ENCODE results near the gene OR51B4.
"Not testable (repeated sequence)": the region's sequence is repeated elsewhere in the genome, so short reads cannot be mapped to it uniquely, and the experiment has no call there.

DNA sequence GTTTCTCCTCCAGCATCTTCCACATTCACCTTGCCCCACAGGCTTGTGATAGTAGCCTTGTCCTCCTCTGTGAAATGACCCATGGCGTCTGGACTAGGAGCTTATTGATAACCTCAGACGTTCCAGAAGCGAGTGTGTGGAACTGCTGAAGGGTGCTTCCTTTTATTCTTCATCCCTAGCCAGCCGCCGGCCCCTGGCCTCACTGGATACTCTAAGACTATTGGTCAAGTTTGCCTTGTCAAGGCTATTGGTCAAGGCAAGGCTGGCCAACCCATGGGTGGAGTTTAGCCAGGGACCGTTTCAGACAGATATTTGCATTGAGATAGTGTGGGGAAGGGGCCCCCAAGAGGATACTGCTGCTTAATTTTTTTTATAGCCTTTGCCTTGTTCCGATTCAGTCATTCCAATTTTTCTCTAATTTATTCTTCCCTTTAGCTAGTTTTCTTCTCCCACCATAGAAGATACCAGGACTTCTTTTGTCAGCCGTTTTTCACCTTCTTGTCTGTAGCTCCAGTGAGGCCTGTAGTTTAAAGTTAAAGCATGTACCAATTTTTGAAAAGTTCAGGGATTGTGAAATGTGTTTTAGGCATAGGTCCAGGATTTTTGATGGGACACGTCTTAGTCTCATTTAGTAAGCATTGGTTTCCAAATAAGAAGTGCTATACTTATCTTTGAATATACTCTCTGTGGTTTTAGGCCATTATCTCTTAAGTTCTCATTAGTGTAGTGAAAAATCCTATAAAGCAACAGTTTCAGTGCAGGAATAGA lies 46.9 kb downstream of the OR51B4 start, which contains the start of gene HBG2:
- TF ChIP-seq, protein P1, sequence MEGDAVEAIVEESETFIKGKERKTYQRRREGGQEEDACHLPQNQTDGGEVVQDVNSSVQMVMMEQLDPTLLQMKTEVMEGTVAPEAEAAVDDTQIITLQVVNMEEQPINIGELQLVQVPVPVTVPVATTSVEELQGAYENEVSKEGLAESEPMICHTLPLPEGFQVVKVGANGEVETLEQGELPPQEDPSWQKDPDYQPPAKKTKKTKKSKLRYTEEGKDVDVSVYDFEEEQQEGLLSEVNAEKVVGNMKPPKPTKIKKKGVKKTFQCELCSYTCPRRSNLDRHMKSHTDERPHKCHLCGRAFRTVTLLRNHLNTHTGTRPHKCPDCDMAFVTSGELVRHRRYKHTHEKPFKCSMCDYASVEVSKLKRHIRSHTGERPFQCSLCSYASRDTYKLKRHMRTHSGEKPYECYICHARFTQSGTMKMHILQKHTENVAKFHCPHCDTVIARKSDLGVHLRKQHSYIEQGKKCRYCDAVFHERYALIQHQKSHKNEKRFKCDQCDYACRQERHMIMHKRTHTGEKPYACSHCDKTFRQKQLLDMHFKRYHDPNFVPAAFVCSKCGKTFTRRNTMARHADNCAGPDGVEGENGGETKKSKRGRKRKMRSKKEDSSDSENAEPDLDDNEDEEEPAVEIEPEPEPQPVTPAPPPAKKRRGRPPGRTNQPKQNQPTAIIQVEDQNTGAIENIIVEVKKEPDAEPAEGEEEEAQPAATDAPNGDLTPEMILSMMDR (IDR thresholded peaks at IDR 0.05): not testable (repeated sequence)
- TF ChIP-seq POLR2A, EP300 (IDR thresholded peaks at IDR 0.05): not testable (repeated sequence)
